Fibroblast of the aortic adventitia (primary cell): ENCODE results near the gene OR6C70. TPM values are rescaled to one million over a fixed set of nuclear protein-coding genes. Genes with fewer than 3 reads are reported as not detected.
"Not testable (repeated sequence)": the region's sequence is repeated elsewhere in the genome, so short reads cannot be mapped to it uniquely, and the experiment has no call there.

Source experiments
- DNase-seq: peaks from one replicate; pipeline ENCODE4 v3.0.0-alpha.2; 2010; ENCODE audit warnings: low read depth
- H3K4me3 ChIP-seq: 2 replicates; pipeline ENCODE4 v1.5.1; 2011; ENCODE audit warnings: low read depth, mild to moderate bottlenecking, control low read depth, low read length, moderate library complexity
- total RNA-seq: library from RNA; depleted of rRNA; stranded (reverse); fragments of >200 nt; gene quantifications from 2 replicates; pipeline ENCODE4 v1.2.3, GENCODE V29; 2012; ENCODE audit warnings: low replicate concordance
- TF ChIP-seq, protein P1 (sequence below): IDR thresholded peaks from 2 replicates; pipeline ENCODE4 v1.5.1; 2011; ENCODE audit warnings: mild to moderate bottlenecking, low read length, control low read depth, inconsistent platforms; ENCODE audit not compliant: insufficient read depth

OR6C70 gene
- total RNA-seq, 1 donor = not detected

DNA sequence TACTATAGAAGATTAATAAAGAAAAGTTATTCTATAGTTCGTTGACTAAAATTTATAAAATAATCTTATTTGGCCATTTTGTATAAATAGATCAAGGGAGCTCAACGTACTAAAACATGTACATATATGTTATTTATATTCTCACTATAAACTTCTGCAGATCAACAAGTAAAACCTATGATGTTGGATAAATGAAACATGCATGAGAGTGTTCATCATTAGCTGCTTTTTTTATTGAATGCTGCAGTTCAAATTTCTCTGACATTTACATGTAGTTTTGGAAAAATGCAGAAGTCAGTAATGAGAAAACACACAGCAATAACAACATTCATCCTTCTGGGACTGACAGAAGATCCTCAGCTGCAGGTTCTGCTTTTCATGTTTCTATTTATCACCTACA is 22.1 kb upstream of the OR6C70 start, which contains the start of gene OR6C68:
Gene OR6C68 (plus strand): TSS at position 301 of the 400 bp plus-strand sequence. CDS start 0 bp downstream, at position 301.
- no peak for DNase-seq
- H3K4me3 ChIP-seq = no peak within 1 kb of the TSS
- TF ChIP-seq, protein P1, sequence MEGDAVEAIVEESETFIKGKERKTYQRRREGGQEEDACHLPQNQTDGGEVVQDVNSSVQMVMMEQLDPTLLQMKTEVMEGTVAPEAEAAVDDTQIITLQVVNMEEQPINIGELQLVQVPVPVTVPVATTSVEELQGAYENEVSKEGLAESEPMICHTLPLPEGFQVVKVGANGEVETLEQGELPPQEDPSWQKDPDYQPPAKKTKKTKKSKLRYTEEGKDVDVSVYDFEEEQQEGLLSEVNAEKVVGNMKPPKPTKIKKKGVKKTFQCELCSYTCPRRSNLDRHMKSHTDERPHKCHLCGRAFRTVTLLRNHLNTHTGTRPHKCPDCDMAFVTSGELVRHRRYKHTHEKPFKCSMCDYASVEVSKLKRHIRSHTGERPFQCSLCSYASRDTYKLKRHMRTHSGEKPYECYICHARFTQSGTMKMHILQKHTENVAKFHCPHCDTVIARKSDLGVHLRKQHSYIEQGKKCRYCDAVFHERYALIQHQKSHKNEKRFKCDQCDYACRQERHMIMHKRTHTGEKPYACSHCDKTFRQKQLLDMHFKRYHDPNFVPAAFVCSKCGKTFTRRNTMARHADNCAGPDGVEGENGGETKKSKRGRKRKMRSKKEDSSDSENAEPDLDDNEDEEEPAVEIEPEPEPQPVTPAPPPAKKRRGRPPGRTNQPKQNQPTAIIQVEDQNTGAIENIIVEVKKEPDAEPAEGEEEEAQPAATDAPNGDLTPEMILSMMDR = no peak

GRCh38 chr12:55484284-55484683 is 14.3 kb upstream of the OR6C70 start:
- DNase-seq = not testable (repeated sequence)

DNA sequence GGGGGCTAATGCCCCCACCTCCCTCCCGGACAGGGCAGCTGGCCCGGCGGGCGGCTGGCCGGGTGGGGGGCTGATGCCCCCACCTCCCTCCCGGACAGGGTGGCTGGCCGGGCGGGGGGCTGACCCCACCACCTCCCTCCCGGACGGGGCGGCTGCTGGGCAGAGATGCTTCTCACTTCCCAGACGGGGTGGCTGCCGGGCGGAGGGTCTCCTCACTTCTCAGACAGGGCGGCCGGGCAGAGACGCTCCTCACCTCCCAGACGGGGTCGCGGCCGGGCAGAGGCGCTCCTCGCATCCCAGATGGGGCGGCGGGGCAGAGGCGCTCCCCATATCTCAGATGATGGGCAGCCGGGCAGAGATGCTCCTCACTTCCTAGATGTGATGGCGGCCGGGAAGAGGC is 9.2 kb upstream of the OR6C70 start:
- not testable (repeated sequence) for H3K4me3 ChIP-seq, DNase-seq

More at GRCh38 chr12:55484284-55484683, 14.3 kb upstream of the OR6C70 start:
- not testable (repeated sequence) for H3K4me3 ChIP-seq

GRCh38 chr12:55472264-55472663 is 2.3 kb upstream of the OR6C70 start:
- no peak overlapping the region for H3K4me3 ChIP-seq
- DNase-seq = no peak
- TF ChIP-seq, protein P1 = no peak

GRCh38 chr12:55469291-55469690 is 647 bp downstream of the OR6C70 start:
- no peak overlapping the region for H3K4me3 ChIP-seq
- DNase-seq = no peak
- TF ChIP-seq, protein P1 = no peak

DNA sequence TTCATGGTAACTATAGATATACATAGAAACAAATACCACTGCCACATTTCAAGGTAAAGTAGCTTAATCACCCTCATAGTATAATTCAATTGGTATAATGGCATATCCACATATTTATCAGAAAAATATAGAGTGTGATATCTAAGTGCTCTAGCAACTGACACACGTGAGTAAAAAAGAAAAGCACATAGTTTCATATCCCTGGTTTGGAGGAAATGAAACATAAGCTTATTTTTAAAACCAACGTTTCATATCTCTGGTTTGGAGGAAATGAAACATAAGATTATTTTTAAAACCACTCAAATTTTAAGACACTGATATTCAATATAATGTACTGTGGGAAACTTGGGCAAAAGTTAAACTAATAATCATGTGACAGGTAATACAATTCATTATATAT is 2.1 kb downstream of the OR6C70 start:
- TF ChIP-seq, protein P1 = no peak

DNA sequence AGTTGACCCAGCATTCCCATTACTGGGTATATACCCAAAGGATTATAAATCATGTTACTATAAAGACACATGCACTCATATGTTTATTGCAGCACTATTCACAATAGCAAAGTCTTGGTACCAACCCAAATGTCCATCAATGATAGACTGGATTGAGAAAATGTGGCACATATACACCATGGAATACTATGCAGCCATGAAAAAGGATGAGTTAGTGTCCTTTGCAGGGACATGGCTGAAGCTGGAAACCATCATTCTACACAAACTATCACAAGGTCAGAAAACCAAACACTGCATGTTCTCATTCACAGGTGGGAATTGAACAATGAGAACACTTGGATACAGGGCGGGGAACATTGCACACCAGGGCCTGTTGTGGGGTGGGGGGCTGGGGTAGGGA is 5.0 kb downstream of the OR6C70 start:
- DNase-seq, H3K4me3 ChIP-seq: not testable (repeated sequence)

More for the DNA sequence above, 2.1 kb downstream of the OR6C70 start:
- DNase-seq = no peak
- H3K4me3 ChIP-seq = no peak overlapping the region

- no peak for DNase-seq
- TF ChIP-seq, protein P1 = no peak
- no peak overlapping the region for H3K4me3 ChIP-seq
Measured at GRCh38 chr12:55448825-55449224, 21.1 kb downstream of the OR6C70 start.

DNA sequence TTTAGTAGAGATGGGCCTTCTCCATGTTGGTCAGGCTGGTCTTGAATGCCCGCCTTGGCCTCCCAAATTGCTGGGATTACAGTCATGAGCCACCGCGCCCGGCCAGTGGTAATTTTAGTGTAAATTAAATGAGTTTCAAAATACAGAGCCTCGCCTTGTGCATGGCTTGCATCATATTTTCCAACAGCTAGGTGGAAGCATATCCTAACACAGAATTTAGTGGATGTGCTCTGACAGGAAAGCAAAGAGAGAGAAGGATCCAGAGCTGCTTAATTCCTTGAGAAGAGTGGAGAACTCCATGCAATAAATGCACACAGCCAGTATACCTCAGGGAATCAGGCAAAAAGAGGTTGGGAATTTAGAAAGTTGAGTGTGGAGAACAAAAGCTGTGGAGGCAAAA is 23.6 kb downstream of the OR6C70 start:
- TF ChIP-seq, protein P1 = no peak
- no peak overlapping the region for H3K4me3 ChIP-seq
- no peak for DNase-seq
